ENCODE measurements around the gene C8A. TPM values are rescaled to one million over a fixed set of nuclear protein-coding genes. Genes with fewer than 3 reads are reported as not detected.

Gene C8A
- total and polyA plus RNA-seq, 2 of the 8 experiments (the other 6 are each of a cell fraction or from before 2014, with no cell fraction given), result not detected

- Histone ChIP-seq H3K9ac (replicated peaks in 1 of 4; ENCODE audit: extremely low read depth in 1 of 4, low read depth in 3 of 4, low read length in 3 of 4) (no peak overlapping the region), H2BK5ac (ENCODE audit: low read depth, low read length) (no peak overlapping the region), H3K36me3 (ENCODE audit: control insufficient read depth in 2 of 4, insufficient read depth in 4 of 4, low read length in 3 of 4) (no peaks in the 10 kb centered on the region), H2AK5ac (ENCODE audit: low read depth, low read length) (no peak overlapping the region), H2AFZ (ENCODE audit: low read length) (no peak overlapping the region), H3K56ac (replicated peaks; ENCODE audit: insufficient read length, low read depth, low read length) (no peak overlapping the region), H2BK20ac (ENCODE audit: low read length) (no peak overlapping the region), H4K20me1 (replicated peaks in 1 of 2; ENCODE audit: control insufficient read depth in 1 of 2, insufficient read depth in 2 of 2, low read length in 2 of 2) (no peaks in the 10 kb centered on the region), H3K27me3 (replicated peaks in 1 of 4; ENCODE audit: control insufficient read depth in 3 of 4, extremely low read depth in 1 of 4, insufficient read depth in 3 of 4, low read length in 3 of 4) (no peaks in the 10 kb centered on the region), H3K79me1 (ENCODE audit: low read depth, low read length) (no peaks in the 10 kb centered on the region), H3K4me1 (replicated peaks in 1 of 4; ENCODE audit: control insufficient read depth in 3 of 4, insufficient read depth in 4 of 4, low read length in 3 of 4) (peaks cover 0 to 8% (median 3%) of the 10 kb centered on the region in 4 experiments; a peak in 2 of 7 replicates), H3K23me2 (ENCODE audit: low read depth, low read length) (no peaks in the 10 kb centered on the region; the same call in 1 of the 2 replicates), H4K8ac (ENCODE audit: extremely low read depth, insufficient read depth, low read length) (no peak overlapping the region; the same call in 1 of the 2 replicates), H2BK15ac (ENCODE audit: low read length) (no peak overlapping the region), H3K9me3 (ENCODE audit: insufficient read depth in 2 of 2, low read depth in 1 of 2, low read length in 1 of 2) (no peaks in the 10 kb centered on the region), H3K18ac (ENCODE audit: extremely low read depth, low read length) (no peak overlapping the region), H4K91ac (replicated peaks; ENCODE audit: insufficient read length, low read length) (no peak overlapping the region), H3K4me3 (ENCODE audit: extremely low read depth in 1 of 4, insufficient read depth in 2 of 4, low read depth in 3 of 4, low read length in 4 of 4) (no peak overlapping the region), H3K4ac (replicated peaks; ENCODE audit: insufficient read length, low read depth, low read length) (no peak overlapping the region), H3K23ac (ENCODE audit: insufficient read length) (no peak overlapping the region), H3K14ac (ENCODE audit: insufficient read length) (no peak overlapping the region), H2BK120ac (replicated peaks; ENCODE audit: low read depth, low read length) (no peak overlapping the region), H2BK12ac (ENCODE audit: low read depth, low read length) (no peak overlapping the region), H3K79me2 (ENCODE audit: control insufficient read depth in 1 of 2, insufficient read depth in 2 of 2, low read length in 2 of 2) (no peaks in the 10 kb centered on the region), H3K27ac (ENCODE audit: low read depth, low read length) (no peak overlapping the region), H4K5ac (ENCODE audit: insufficient read length, low read depth, low read length) (no peak overlapping the region), H3K4me2 (ENCODE audit: insufficient read depth in 1 of 2, low read depth in 2 of 2, low read length in 2 of 2) (no peak overlapping the region)
- no peak for TF ChIP-seq HDAC2 (IDR thresholded peaks at IDR 0.05; ENCODE audit: borderline replicate concordance in 1 of 2, low read depth in 2 of 2, low read length in 2 of 2)
- 0 out of 2 replicates have a peak, but pooled peaks have one; percentile 28 for TF ChIP-seq KDM1A (IDR thresholded peaks at IDR 0.05; ENCODE audit: borderline replicate concordance, low read length)
- POLR2A ChIA-PET (ENCODE audit: partially characterized antibody), result no interaction called here
- CTCF ChIA-PET (ENCODE audit: partially characterized antibody), result interaction anchor here (0.8 to 2.1 kb wide), 5 partner anchors 9 to 138 kb away, joined by 3 to 6 read pairs (median 3); no protein-coding TSS in a partner anchor
- DNase-seq (ENCODE audit: low read depth in 1 of 2, low spot score in 2 of 2) (no peak), FAIRE-seq (no peak)
- 86% methylated on average over 2 of the region's 2 CpGs; no CpG with 5 or more reads in 1 of the 2 experiments for WGBS, 2 experiments (ENCODE audit: extremely low coverage in 1 of 2, insufficient coverage in 1 of 2, insufficient read length in 1 of 2, insufficient replicate concordance in 2 of 2, low coverage in 1 of 2, low lambda C conversion rate in 2 of 2, missing lambda C conversion rate in 1 of 2)
Measured at GRCh38 chr1:56929492-56929891, 74.9 kb downstream of the C8A start.

All from H1 (cell line).